HepG2 (cell line): Measurements from ENCODE around the gene CCNQ. TPM values are rescaled to one million over a fixed set of nuclear protein-coding genes. Genes with fewer than 3 reads are reported as not detected.

ENCODE experiments used
- ATAC-seq: fragments of 200-7000 bp; cut with Tn5 transposase; 3 replicates; pipeline ENCODE4 v1.9.1; 2020; ENCODE audit warnings: mild to moderate bottlenecking, moderate library complexity
- BruUV-seq: library from RNA; stranded (reverse); fragments of 400-500 nt; replicated peaks from 2 replicates; lab custom pipeline; 2021; lab: Mats Ljungman, UMichigan
- CTCF ChIA-PET: fragments of 300-600 bp; formaldehyde crosslinking; extraction: SDS; loops from one replicate; lab custom pipeline; 2021; ENCODE audit warnings: low total read pairs, inconsistent platforms, low intra/inter-chr PET ratio; lab: Yijun Ruan, JAX
- POLR2A ChIA-PET: fragments of 350-600 bp; sonication (Branson Sonifier 250); formaldehyde crosslinking; loops from one replicate; lab custom pipeline; 2020; ENCODE audit warnings: antibody characterized with exemption, inconsistent platforms; lab: Yijun Ruan, JAX
- DNase-seq: peaks from one replicate; pipeline ENCODE4 v3.0.0-alpha.2; 2015; ENCODE audit warnings: low spot score
- FAIRE-seq: peaks from 3 replicates; lab custom pipeline; 2011; peaks lifted over from hg19 to GRCh38; lab: Jason Lieb, UNC
- H2AFZ ChIP-seq: one replicate; pipeline ENCODE4 v1.6.1; 2011; ENCODE audit warnings: low read length, inconsistent platforms
- H3K27ac ChIP-seq: fragments of 300-600 bp; 3 replicates; pipeline ENCODE4 v1.8.0; 2011; ENCODE audit warnings: mixed run types, mild to moderate bottlenecking, mixed read lengths, low read length, inconsistent platforms; ENCODE audit not compliant: insufficient read depth; ENCODE audit errors: extremely low read length
- H3K27me3 ChIP-seq, 2 experiments: fragments of 200-600 bp in 1 of 2; 2 replicates in 1 of 2; 3 replicates in 1 of 2; pipeline versions ENCODE4 v1.6.0 to v1.8.0; 2011; ENCODE audit warnings: low read length in 2 of 2, mild to moderate bottlenecking in 2 of 2, moderate library complexity in 2 of 2, inconsistent platforms in 1 of 2; ENCODE audit not compliant: insufficient read depth in 2 of 2, control insufficient read depth in 1 of 2
- H3K36me3 ChIP-seq, 2 experiments: fragments of 200-600 bp in 1 of 2; replicated peaks in 1 of 2; 2 replicates in 1 of 2; 3 replicates in 1 of 2; pipeline versions ENCODE4 v1.5.1 to v1.8.0; 2011; ENCODE audit warnings: low read length in 2 of 2, inconsistent platforms in 1 of 2; ENCODE audit not compliant: insufficient read depth in 2 of 2, control insufficient read depth in 1 of 2
- H3K4me1 ChIP-seq: 2 replicates; pipeline ENCODE4 v1.5.1; 2012; ENCODE audit warnings: low read length, inconsistent platforms; ENCODE audit not compliant: insufficient read depth
- H3K4me2 ChIP-seq: 2 replicates; pipeline ENCODE4 v1.6.0; 2011; ENCODE audit warnings: low read depth, low read length, inconsistent platforms
- H3K4me3 ChIP-seq, 3 experiments: fragments of 200-600 bp in 1 of 3; sonication (generic), shearing (Covaris generic) in 1 of 3; replicated peaks in 1 of 3; 2 replicates each; pipeline ENCODE4 v1.5.1; 2011 to 2016; ENCODE audit warnings: low read length in 3 of 3, inconsistent platforms in 2 of 3, low read depth in 2 of 3, mild to moderate bottlenecking in 2 of 3, control low read depth in 1 of 3, mixed read lengths in 1 of 3; ENCODE audit not compliant: insufficient read depth in 1 of 3
- H3K79me2 ChIP-seq: one replicate; pipeline ENCODE4 v1.6.1; 2011; ENCODE audit warnings: low read length, inconsistent platforms; ENCODE audit not compliant: insufficient read depth
- H3K9ac ChIP-seq: 2 replicates; pipeline ENCODE4 v1.6.0; 2011; ENCODE audit warnings: mild to moderate bottlenecking, low read depth, low read length, inconsistent platforms; ENCODE audit not compliant: insufficient read depth
- H3K9me3 ChIP-seq: 2 replicates; pipeline ENCODE4 v1.5.1; 2012; ENCODE audit warnings: mild to moderate bottlenecking, low read length
- H4K20me1 ChIP-seq: 2 replicates; pipeline ENCODE4 v1.6.0; 2011; ENCODE audit warnings: inconsistent platforms, mild to moderate bottlenecking, low read length, moderate library complexity; ENCODE audit not compliant: insufficient read depth
- ARNT ChIP-seq: fragments of 450-650 bp; IDR thresholded peaks from 2 replicates; pipeline ENCODE4 v1.6.1; 2017
- ASH2L ChIP-seq: fragments of 300-600, 200-600 bp; sonication (generic); IDR thresholded peaks from 2 replicates; pipeline ENCODE4 v1.7.0; 2017; ENCODE audit warnings: low read depth, mild to moderate bottlenecking, moderate library complexity, mixed read lengths, low read length; ENCODE audit not compliant: insufficient read length
- ATF7-NPFF ChIP-seq: sonication (generic); formaldehyde crosslinking; IDR thresholded peaks from 2 replicates; pipeline ENCODE4 v1.8.1; 2023; ENCODE audit warnings: mild to moderate bottlenecking, low read depth, missing genetic modification reagents, moderate library complexity
- DNMT3B ChIP-seq: conservative IDR thresholded peaks from 2 replicates; pipeline ENCODE4 v1.6.1; 2016; ENCODE audit warnings: missing biosample characterization, control low read depth
- ETV6 ChIP-seq: sonication (generic); formaldehyde crosslinking; conservative IDR thresholded peaks from 2 replicates; pipeline ENCODE4 v1.4.0; 2020; ENCODE audit warnings: missing genetic modification reagents
- RBAK ChIP-seq: sonication (generic); formaldehyde crosslinking; IDR thresholded peaks from 2 replicates; pipeline ENCODE4 v1.5.1; 2020; ENCODE audit warnings: mild to moderate bottlenecking, missing genetic modification reagents
- WIZ ChIP-seq: sonication (generic); formaldehyde crosslinking; IDR thresholded peaks from 2 replicates; pipeline ENCODE4 v1.5.1; 2020; ENCODE audit warnings: mild to moderate bottlenecking, missing genetic modification reagents
- ZKSCAN1 ChIP-seq: fragments of 150-350 bp; IDR thresholded peaks from 2 replicates; pipeline ENCODE4 v1.6.1; 2014; ENCODE audit warnings: low read length
- ZNF446 ChIP-seq: sonication (generic); formaldehyde crosslinking; IDR thresholded peaks from 2 replicates; pipeline ENCODE4 v1.5.0; 2020; ENCODE audit warnings: mild to moderate bottlenecking, missing genetic modification reagents
- ZNF543 ChIP-seq: sonication (generic); formaldehyde crosslinking; IDR thresholded peaks from 2 replicates; pipeline ENCODE4 v1.4.0; 2020; ENCODE audit warnings: mild to moderate bottlenecking, missing genetic modification reagents
- ZNF670 ChIP-seq: sonication (generic); formaldehyde crosslinking; IDR thresholded peaks from 2 replicates; pipeline ENCODE4 v1.8.0; 2022; ENCODE audit warnings: mild to moderate bottlenecking, missing genetic modification reagents, borderline replicate concordance
- whole genome bisulfite sequencing: methylation state at CpG from one replicate; pipeline ENCODE4 v1.1.6; 2017; ENCODE audit warnings: low lambda C conversion rate; 5-methylcytosine and 5-hydroxymethylcytosine counted together
- in situ Hi-C: cut with HindIII; loops from 2 replicates; pipeline ENCODE4 v1.10.0; 2017; ENCODE audit warnings: low pct_unique_long_range_greater_than_20kb; ENCODE audit not compliant: extremely low pct_ligation_motif_present
- intact Hi-C: fragments of 100-400 bp; cut with micrococcal nuclease; formaldehyde crosslinking; loops from one replicate; pipeline ENCODE4 v1.10.0; 2022; ENCODE audit not compliant: unreplicated experiment
- polyA plus RNA-seq, 8 experiments: library from polyadenylated mRNA; depleted of rRNA in 3 of 8; stranded (reverse) in 7 of 8; unstranded in 1 of 8; fragments of >200 nt; fragmentation: Illumina TruSeq in 4 of 8; extraction: Trizol in 4 of 8; gene quantifications; 2 replicates each; pipeline versions ENCODE4 v1.2.1 to v1.2.3, GENCODE V29; 2011 to 2016; ENCODE audit warnings: low read depth in 4 of 8, missing spikeins in 1 of 8, mixed read lengths in 1 of 8; ENCODE audit not compliant: insufficient read depth in 1 of 8
- total RNA-seq, 5 experiments: library from RNA; depleted of rRNA; stranded (reverse); fragments of >200 nt; fragmentation: Illumina TruSeq; extraction: Trizol; gene quantifications; 2 replicates each; pipeline ENCODE4 v1.2.3, GENCODE V29; 2016; ENCODE audit warnings: low read depth in 1 of 5
- TF ChIP-seq, protein P1 (sequence below): sonication (generic); formaldehyde crosslinking; IDR thresholded peaks from 2 replicates; pipeline ENCODE4 v1.4.0; 2020; ENCODE audit warnings: mild to moderate bottlenecking, missing genetic modification reagents
- TF ChIP-seq, protein P2 (sequence below): sonication (generic); formaldehyde crosslinking; IDR thresholded peaks from 2 replicates; pipeline ENCODE4 v1.4.0; 2020; ENCODE audit warnings: missing genetic modification reagents

The CCNQ gene
- total and polyA plus RNA-seq, 2 of the 13 experiments (the other 11 are each of a cell fraction or from before 2014, with no cell fraction given): 15.0 to 25.5 TPM

DNA sequence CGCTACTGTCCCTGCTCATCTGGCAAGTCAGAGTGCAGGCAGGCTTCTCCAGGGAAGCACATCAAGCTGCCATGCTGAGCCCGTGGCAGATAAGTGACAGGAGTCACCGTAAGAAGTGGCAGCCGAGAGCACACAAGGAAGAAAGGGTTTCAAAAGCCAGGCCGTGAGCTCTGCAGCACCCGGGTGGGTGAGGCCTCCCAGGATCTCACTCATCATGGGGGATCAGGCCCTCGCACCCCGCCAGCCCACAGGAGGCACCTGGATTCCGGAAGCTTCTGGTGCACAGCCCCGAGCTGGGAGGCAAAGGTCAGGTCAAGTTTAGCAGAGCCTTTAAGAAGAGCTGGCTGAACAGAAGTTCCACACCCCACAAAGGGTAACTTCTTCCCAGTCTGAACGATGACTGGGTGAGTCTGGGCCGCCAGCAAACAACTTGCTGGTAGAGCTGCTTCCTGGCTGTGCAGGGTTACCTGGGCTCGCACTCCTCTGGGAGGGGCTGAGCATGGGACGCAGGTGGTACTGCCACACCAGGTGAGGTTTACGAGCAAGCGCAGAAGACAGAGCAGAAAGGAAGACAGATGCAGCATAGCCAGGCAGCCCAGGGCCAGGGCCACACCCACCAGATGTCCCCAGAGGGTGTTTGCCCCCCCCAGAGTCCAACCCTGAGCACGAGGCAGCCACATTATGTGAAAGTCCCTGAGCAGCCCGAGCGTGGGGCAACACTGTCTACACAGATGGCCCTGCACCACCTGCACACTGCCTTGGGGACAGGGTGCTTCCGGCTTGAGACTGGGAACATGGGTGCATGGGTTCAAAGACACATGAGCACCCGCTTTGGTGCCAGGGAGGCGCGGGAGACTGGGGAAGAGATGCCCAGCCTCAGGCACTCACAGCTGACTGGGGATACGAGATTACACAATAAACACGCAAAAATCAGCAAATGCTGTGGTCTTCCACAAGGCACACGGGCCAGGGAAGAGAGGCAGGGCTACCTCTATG, 7.7 kb downstream of the CCNQ start:
- ATAC-seq: no peak
- intact Hi-C loops: no loop called here
- Histone ChIP-seq H3K9ac (no peak overlapping the region), H3K4me1 (no peaks in the 10 kb centered on the region), H3K9me3 (no peaks in the 10 kb centered on the region), H3K79me2 (no peaks in the 10 kb centered on the region), H2AFZ (no peak overlapping the region), H3K36me3 (peaks cover 3 to 7% of the 10 kb centered on the region in 2 experiments; a peak in 3 of 5 replicates), H4K20me1 (no peaks in the 10 kb centered on the region), H3K4me3 (no peak overlapping the region), H3K4me2 (no peak overlapping the region), H3K27ac (no peak overlapping the region), H3K27me3 (no peaks in the 10 kb centered on the region)
- WGBS: 93% methylated on average over 10 of the region's 26 CpGs
- DNase-seq: no peak
- FAIRE-seq: no peak
- in situ Hi-C loops: no loop called here
- TF ChIP-seq ATF7-NPFF: no peak
- CTCF ChIA-PET: no interaction called here
- BruUV-seq: no TSS peak
- POLR2A ChIA-PET: no interaction called here

DNA sequence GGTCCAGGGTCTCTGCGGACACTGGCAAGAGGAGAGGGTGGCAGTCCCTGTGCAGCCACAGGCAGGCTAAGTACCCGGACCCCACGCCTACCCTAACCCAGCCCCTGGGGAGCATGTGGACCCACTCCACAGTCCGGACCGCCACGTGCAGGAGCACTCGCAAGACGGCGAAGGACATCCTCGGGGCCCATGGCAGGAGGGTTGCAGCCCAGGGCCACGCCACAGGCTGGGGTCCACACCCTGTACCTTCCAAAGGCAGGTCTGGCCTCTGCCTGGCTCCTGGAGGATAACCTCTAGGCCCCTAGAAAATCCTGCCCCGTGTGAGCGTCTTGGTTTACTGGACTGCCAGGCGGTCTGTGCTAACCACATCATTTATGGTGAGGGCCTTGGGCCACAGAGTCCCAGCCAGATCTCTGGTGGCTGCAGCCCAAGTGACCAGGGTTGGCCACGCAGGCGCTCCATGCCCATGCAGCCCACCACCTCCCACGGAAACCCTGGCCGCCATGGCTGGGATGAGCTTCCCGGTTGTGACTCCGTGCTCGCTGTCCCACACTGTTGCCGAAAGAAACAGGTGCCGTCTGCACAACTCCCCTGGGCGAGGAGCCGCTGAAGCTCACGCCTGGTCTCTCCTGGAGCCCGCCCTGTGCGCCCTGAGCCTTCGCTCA, 10.0 kb downstream of the CCNQ start:
- in situ Hi-C loops (no loop called here), intact Hi-C loops (no loop called here)
- H3K4me1 ChIP-seq: no peaks in the 10 kb centered on the region
- no peak overlapping the region for H3K27ac ChIP-seq
- no peaks in the 10 kb centered on the region for H3K27me3 ChIP-seq
- H3K9ac ChIP-seq: no peak overlapping the region
- no peak for FAIRE-seq
- no peaks in the 10 kb centered on the region for H3K9me3 ChIP-seq
- H3K79me2 ChIP-seq: no peaks in the 10 kb centered on the region
- H3K36me3 ChIP-seq: peaks cover 3 to 7% of the 10 kb centered on the region in 2 experiments; a peak in 3 of 5 replicates
- no peak overlapping the region for H3K4me3 ChIP-seq
- H4K20me1 ChIP-seq: no peaks in the 10 kb centered on the region
- CTCF ChIA-PET: no interaction called here
- no peak overlapping the region for H3K4me2 ChIP-seq
- no TSS peak for BruUV-seq
- 100% methylated on average over 1 of the region's 29 CpGs for WGBS
- POLR2A ChIA-PET: no interaction called here
- no peak overlapping the region for H2AFZ ChIP-seq
- ATAC-seq: no peak
- DNase-seq: no peak
- TF ChIP-seq ETV6: no peak
- TF ChIP-seq ARNT: no peak
- TF ChIP-seq, protein P1, sequence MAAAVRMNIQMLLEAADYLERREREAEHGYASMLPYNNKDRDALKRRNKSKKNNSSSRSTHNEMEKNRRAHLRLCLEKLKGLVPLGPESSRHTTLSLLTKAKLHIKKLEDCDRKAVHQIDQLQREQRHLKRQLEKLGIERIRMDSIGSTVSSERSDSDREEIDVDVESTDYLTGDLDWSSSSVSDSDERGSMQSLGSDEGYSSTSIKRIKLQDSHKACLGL: no peak
- no peak for TF ChIP-seq ZNF446 (CRISPR knock-in tag)
- TF ChIP-seq WIZ (CRISPR knock-in tag): no peak
- TF ChIP-seq, protein P2, sequence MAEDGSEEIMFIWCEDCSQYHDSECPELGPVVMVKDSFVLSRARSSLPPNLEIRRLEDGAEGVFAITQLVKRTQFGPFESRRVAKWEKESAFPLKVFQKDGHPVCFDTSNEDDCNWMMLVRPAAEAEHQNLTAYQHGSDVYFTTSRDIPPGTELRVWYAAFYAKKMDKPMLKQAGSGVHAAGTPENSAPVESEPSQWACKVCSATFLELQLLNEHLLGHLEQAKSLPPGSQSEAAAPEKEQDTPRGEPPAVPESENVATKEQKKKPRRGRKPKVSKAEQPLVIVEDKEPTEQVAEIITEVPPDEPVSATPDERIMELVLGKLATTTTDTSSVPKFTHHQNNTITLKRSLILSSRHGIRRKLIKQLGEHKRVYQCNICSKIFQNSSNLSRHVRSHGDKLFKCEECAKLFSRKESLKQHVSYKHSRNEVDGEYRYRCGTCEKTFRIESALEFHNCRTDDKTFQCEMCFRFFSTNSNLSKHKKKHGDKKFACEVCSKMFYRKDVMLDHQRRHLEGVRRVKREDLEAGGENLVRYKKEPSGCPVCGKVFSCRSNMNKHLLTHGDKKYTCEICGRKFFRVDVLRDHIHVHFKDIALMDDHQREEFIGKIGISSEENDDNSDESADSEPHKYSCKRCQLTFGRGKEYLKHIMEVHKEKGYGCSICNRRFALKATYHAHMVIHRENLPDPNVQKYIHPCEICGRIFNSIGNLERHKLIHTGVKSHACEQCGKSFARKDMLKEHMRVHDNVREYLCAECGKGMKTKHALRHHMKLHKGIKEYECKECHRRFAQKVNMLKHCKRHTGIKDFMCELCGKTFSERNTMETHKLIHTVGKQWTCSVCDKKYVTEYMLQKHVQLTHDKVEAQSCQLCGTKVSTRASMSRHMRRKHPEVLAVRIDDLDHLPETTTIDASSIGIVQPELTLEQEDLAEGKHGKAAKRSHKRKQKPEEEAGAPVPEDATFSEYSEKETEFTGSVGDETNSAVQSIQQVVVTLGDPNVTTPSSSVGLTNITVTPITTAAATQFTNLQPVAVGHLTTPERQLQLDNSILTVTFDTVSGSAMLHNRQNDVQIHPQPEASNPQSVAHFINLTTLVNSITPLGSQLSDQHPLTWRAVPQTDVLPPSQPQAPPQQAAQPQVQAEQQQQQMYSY (CRISPR knock-in tag): no peak
- TF ChIP-seq RBAK (CRISPR knock-in tag): no peak
- TF ChIP-seq ASH2L: no peak
- no peak for TF ChIP-seq ZNF543 (CRISPR knock-in tag)
- no peak for TF ChIP-seq ZKSCAN1
- TF ChIP-seq ZNF670: no peak
- no peak for TF ChIP-seq DNMT3B (CRISPR knock-in tag)
